Dedifferentiated amniotic fluid mesenchymal stem cell (primary cell): ENCODE results near the gene SLC25A22.

Source experiments
- DNase-seq: peaks from one replicate; pipeline ENCODE4 v3.0.0-alpha.2; 2016; ENCODE audit errors: extremely low spot score

Gene SLC25A22

DNA sequence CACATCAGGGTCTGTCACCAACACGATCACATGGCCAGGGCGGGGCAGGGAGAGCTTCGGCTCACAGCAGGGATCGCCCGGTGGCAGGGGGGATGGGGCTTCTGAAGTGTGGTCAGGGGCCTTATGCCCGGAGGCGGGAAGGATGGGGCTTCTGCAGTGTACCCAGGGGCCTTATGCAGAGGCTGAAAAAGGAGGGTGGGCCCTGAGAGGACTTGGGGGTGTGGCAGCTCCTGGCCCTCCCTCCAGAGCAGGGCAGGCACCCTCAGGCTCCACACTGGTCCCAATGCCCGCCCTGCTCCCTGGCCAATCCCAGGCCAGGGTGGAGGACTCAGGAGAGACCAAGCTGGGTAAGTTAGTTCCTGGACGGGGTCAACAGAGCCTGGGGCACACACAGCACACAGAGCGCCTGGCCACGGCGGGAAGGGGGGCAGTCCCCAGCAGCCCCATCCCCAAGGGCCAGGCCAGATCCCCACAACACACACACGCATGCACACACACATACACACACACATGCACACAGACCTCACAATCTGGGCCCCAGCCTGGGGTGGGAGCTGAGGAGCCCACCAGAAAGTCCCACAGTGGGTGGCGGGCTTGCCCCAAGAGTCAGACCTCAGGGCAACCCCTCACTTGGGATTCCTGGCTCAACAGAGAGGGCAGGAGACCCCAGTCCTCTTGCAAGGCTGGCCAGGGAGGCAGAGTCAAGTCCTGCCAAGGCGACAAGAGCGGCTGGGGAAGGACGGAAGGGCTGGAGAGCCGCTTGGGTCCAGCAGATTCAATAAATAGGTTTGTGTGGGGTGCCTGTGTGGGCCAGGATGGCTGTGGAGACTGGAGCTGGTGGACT lies 7.1 kb downstream of the SLC25A22 start:
- DNase-seq = no peak

DNA sequence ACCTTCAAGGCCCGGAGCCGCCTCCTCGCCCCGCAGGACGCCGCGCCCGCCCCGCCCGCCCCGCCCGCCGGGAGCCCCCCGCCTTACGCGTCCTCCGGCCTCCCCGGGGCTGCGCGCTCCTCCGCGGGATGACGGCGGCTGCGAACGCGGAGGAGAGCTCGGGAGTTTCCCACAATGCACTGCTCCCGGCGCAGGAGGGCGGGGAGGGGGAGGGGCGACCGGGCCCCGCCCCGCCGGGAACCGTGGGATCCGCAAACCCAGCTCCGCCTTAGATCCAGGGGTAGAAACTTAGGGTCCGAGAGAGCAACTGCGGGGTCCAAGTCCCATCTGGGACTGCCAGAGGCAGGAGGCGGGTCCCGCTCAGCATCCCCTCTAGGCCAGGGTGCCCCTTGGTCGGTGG lies 8.1 kb downstream of the SLC25A22 start, which contains the start of gene CEND1:
TSS of gene CEND1 (minus strand) at position 148 of the 400 bp plus-strand sequence. CDS start 1,514 bp downstream, outside the sequence.
- no peak for DNase-seq

DNA sequence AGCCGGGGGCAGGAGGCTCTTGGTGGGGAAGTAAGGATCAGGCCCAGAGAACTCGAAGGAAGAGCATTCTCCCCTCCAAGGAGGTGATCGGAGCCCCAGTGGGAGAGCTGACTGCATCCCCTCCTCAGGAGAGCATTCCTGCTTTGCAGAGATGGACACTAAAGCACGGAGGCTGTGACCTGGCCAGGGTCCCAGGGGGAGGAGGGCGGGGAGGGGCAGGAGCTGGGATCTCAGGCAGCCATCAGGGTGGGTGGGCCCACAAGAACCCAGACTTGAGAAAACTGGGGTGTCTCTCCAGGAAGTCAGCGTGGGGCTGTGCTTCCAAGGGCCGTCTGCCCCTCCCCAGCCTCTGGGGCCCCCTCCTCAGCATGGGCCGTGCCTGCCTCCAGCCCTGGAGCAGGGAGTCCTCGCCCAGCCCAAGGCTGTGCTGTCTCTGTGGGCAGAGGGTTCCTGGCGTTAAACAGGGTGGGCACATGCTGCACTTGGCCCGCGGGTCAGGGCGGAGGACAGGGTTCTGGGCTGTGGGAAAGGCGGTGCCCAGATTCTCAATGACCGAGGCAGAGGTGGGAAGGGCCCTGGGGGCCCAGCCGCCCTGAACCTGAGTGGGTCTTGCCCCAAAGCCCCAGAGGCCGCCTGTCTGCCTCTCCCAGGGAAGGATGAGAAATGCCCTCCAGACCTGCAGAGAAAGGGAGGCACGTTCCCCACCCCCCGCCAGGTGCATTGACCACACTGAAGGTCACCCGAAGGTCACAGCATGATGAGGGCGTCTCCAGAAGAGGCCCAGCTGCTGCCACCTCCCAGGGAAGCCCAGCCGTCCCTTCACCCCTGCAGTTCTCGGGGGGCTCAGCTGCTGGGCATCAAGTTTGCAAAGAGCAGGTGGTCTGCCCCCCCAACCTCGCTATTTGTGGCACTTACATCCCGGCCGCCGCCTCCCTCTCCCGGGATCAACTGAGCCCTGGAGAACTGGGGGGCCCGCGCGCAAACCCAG lies 8.8 kb downstream of the SLC25A22 start:
- DNase-seq = no peak

DNA sequence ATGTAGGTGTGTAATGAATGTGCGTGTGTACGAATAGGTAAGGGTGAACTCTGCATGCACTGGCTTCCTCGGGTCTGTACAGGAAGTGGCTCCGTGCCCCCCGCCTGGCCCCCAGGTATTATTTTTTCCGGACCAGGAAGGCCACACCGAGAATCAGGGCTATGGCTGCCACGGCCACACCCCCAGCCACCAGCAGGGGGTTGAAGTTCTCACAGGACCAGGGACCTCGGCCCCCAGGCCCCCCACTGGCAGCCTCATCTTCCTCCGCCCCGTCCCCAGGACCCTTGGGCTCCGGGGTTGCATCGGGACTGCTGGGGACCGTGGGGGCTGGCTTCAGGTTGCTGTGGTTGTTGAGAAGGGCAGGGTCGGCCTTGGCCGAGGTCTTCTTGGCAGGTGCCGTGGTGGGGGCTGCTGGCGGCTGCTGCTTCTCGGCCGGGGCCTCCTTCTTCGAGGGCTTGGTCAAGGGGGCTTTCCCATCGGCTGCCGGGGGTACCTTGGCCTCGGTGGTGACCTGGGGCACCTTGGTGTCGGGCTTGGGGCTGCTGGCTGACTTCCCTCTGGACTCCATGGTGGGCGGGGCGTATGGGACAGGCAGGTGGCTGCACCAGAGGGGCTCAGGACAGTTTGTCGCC lies 10.0 kb downstream of the SLC25A22 start:
- DNase-seq = no peak

DNA sequence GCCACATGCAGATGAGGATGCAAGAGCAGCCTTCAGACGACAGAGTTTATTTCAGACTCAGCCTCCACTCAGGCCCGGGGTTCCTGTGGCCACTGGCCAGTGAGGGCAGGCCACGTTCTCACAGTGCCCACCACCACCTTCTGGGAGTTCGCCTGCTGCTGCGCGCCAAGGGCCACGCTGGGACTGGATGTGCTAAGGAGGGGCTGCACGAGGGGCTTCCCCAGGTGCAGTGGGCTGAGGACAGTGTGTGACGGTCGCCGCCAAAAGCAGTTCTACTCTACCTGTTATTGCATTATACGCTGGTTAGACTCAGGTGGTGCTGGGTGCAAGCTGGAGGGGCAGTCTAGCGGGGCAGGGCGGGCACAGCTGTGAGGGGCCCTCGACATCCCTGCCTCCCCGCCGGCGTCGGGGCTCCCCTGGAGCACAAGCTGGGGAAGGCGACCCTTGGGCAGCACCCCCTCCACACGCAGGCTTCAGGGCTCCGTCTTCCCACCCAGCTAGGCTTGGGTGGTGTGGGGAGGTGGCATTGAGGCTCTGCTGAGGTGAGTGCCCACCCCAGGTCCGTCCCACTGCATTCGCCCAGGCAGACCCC lies 10.9 kb downstream of the SLC25A22 start:
- DNase-seq = no peak

DNA sequence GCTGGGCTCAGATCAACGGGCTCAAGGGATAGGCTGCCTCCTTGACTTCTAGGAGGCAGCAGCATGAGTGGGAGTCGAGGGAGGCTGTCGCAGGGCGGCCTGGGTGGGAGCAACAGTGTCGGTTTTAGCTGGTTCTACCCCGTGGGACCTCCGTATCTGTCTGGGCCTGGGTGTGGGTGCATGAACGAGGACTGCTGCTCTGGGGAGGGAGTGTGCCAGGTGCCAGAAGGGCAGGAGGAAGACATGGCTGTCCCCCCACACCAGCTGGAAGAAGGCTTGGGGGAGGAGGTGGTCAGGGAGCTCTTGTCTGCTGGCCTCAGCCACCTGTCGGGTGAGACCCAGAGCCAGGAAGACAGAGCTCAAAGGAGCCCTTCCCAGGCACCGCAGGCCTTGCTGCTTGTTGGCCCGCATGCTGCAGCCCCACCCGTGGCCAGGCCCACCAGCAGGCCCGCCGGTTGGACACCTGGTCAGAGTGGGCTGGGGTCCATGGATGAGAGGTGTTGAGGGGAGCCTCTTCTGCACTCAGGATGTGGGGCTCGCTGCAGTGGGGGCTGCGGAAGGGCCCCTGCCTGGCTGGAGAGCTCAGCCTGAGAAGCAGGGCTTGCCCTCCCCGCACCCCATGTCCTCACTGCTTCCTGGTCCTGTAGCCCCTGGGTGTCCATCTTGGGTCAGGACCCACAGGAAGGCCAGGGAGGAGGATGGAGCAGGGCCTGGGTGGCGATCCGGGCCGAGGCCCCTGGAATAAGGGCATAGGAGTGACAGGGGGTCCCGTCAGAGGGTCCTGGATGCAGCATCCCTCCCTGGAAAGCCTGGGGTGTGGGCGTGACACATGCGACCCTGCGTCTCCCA lies 11.6 kb downstream of the SLC25A22 start:
- no peak for DNase-seq

DNA sequence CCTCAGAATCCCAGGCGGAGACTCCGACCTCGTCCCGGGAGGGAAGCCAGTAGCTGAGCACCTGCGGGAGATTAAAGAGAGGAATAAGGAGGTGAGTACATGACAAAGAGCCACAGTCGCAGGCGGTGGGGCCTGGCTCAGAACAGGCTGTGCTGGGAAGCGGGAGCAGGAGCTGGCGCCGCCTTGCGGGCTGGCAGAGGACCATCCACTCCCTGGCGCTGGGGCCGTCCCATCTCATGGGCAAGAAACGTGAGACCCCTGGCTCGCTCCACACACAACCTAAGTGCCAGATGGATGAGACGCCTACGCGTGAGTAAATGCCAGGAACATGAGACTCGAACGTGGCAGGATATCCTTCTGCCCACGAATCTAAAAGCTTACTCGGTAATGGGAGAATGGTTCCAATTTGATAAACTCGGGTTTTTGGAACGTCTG lies 14.5 kb downstream of the SLC25A22 start:
- DNase-seq = peak; percentile 91

DNA sequence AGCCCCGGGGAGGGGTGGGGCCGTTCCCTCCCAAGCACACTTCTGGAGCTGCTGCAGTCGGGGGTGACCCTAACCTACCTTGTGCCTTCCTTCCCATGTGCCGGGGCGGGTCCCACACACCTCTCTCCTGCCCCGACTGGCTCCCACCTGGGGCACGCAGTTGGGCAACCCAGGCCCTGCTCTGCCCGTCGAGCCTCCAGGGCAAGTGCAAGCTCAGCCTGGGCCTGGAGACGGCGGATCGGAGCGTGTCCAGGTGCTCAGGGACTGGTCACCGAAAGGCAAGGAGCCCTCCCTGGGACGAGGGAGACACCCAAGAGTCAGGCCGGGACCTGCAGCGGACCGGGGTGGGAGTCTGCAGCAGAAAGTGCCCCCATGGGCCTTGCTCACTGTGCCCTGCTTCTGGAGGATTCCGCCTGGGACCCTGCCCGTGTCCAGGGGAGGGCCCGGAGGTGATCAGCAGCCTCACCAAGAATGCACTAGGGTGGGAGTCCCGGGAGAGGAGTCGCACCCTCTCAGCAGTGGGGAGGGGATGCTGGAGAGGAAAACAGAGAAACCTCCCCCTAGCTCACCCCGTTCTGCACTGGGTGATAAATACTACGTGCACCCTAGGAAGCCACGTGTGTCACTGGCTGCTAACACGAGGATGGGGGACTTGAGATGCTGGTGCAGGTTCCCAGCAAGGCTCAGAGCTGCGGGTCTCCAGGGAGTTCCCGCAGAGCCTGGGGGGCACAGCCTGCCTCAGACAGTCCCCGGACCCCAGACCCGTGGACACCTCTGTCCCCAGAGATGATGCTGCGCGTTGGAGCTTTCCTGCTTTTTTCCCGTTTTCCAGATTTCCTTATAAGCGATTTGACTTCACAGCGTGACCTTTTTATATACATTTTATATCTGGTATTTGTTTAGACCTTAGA lies 15.6 kb downstream of the SLC25A22 start:
- no peak for DNase-seq

DNA sequence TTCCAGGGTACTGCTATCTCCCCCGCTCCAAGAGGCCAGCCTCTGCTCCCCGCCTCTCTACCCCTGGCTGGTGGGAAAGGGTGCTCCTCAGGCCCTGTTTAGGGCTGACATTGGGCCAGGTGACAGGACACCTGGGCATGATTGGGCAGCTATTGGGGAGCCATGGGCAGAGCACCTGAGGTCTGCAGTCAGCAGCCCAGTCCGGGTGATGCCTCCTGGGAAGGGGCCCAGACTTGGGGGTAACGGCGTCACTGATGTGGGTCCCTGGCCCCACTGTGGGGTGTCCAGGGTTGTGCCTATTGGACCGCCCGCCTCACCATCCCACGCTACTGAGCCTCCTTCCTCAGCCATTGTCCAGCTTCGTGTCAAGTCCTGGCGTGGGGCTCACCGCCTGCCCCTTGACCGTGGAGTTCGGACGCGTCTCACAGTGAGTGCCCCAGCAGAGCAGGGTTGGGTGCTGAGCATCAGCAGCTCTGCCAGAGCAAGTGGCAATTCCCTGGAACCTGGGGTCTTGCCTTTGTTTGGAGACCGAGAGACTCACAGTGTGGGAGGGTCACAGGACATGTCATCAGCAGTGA lies 18.0 kb downstream of the SLC25A22 start:
- DNase-seq = no peak

DNA sequence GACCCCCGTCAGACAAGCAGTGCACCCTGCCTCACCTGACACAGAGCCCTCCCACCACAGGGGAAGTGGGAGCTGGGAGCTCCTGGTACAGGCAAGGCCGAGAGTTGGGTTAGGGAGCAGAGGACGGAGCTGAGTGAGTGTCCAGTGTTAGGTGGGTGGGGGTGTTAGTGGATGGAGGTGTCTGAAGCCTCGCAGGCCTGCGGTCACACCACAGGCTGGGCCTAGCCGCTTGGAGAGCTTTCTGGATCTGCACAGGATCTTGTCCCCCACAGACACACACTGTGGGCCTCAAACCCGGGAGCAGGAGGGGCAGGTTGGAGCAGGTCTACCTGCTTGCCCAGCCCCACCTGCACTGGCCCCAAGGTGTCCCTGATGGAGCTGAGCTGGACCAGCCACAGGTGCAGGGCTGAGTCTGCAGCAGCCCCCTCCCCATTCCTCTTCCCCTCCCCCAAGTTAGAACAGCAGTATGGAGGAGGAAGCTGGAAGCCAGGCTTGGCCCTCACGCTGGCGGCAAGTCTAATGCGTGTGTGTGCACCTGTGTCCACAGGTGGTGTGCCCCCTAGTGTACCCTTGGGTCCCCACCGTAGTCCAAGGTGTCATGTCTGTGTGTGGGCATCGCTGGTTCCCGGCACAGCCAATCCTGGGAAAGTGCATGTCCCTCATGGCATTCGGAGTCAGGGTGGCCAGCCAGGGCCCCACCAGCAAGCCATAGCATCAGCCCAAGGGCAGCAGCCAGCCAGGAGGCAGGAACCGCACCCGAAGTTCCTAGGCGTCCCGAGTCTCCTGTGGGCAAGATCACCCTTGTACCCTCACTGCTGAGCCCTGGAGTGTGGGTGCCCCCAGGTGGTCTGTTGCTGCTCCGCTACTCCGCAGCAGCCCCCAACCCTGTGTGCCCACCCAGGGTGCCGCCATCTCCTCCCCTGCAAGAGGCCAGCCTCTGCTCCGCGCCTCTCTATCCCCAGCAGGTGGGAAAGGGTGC lies 18.8 kb downstream of the SLC25A22 start:
- no peak for DNase-seq

DNA sequence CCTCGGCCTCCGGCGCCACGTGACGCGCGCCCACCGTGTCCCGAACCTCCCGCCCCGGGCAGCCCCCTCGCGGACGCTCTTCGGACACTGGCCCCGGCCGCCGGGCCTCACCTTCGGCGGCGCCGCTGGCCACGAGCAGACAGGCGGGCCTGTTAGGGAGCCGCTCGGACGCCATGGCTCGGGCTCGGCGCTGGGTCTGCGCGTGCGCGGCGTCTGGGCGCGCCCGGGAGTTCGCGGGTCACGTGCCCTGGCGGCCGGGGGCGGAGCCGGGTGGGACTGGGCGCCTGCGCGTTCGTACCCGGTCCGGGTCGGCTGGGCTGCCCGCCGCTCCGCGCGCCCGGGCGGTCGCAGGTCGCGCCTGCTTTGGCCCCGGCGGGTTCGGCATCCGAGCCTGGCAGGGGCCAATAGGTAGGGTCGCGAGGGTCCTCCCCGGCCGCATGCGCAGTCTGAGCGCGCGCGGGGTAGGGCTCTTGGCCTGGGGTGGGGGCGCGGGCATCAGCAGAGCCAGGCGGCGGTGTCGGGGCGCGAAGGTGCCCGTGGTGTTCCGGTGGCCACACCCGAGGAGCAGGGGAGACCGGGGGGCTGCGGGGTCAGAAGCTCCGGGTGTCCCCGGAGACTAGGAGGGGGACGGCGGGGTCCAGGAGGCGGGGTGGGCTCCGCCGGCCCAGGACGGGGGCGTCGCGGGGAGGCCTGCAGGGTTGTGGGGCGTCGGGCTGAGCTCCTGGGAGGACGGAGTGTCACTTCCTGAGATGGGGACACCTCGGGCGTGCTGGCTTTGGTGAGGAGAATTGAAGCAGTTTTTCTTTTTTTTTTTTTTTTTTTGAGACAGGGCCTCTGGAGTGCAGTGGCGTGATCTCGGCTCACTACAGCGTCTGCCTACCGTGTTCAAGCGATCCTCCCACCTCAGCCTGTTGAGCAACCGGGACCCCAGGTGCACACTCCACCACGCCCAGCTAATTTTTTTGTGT lies 20.5 kb downstream of the SLC25A22 start, which contains the start of gene GATD1:
TSS of gene GATD1 (minus strand) at position 200 of the 968 bp plus-strand sequence. CDS start at position 175, 25 bp downstream.
- DNase-seq = peak; percentile 72

DNA sequence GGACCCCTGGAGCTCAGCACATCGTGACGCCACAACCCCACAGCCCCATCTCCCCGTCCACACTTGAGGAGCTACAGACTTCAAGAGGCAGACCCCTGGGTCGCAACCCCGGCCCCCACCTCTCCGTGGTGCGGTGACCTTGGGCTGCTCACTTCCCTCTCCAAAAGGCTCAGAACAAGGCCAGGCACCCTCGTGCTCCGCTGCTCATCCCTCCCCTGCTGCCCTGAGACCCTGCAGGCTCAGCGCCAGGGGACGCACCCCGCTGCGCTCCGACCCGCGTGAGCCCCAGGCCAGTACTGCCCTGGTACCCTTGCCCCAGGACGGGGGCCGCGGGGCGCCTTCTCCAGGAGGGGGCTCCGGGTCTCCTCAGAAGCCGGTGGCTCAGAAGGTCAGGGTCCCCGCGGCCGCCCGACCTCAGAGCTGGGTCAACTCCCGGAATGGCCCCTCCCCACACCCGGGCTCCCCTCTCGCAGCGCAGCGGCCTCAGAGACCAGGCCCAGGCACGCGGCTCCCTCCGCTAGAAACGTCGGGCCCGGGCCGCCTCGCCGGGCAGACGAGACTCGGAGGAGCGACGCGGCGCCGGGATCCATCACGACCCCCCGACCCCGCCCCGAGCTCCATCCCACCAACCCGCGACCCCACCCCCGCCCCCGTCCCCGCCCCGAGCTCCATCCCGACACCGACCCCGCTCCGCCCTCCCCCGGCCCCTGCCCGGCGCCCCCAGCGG lies 21.4 kb downstream of the SLC25A22 start:
- no peak for DNase-seq

DNA sequence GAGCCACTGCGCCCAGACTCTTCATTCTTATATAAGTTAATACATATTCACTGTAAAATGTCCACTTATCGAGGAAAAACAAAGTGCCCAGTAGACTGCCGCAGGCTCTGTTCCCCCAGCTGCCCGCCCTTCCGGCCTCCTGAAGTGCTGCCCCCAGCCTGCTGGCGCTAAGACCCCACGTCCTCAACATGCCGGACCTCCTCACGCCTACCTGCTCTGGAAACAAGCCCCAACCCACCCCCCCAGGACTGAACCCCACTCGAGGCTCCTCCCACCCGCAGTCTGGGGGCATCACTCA lies 21.9 kb downstream of the SLC25A22 start:
- no peak for DNase-seq

DNA sequence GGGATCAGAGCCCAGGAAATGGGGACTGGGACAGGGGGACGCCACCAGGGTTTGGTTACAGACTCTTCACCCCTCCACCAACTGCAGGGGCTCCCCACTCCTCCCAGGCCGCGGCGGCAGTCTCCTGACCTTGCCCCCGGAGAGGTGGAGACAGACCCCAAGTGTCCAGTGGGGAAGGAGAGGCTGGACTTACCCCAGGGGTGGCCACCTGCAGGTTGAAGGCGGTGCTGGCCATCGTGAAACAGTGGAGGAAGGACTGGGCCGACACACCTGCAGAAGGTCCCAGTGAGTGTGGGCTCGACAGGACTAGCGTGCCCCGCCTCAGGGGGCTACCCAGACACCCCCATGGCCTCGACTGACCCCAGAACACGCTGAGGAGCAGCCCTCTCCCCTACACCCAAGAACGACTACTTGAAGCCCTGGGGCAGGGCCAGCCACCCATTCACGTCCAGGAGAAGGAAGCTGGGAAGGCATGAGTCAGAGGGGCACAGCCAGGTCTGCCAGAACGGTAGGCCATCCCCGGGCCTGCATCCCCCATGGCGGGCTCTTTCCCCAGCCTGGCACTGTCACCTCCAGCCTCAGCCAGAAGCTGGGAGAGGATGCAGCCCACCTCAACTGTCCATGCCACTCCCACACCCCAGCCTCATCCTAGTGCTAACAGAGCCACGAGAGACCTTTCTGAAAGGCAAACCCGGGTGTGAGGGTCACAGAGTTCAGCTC lies 23.0 kb downstream of the SLC25A22 start:
- no peak for DNase-seq

DNA sequence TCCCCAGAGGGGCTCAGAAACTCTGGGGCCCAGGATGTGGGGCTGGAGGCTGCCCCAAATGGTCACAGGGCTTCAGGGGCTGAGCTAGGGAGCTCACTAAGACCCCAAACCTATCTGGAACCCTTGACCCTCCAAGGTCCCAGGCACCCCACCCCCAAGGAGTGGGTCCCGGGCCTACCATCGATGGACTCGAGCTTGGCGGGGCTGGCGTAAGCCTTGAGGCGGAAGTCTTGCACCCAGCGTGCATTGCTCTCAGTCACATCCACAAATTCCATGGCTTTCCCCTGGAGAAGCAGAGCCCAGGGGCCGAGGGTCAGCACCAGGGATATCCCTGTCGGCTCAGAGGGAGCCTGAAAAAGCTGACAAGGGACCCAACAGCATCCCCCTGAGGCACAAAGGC lies 24.3 kb downstream of the SLC25A22 start:
- DNase-seq = no peak
